Left forelimb (tissue), 1 donor: ENCODE measurements around the gene MAN1C1.
"Not testable (repeated sequence)": the region's sequence is repeated elsewhere in the genome, so short reads cannot be mapped to it uniquely, and the experiment has no call there.

Experiments used
- DNase-seq: peaks from one replicate; pipeline ENCODE4 v3.0.0-alpha.2; 2018; ENCODE audit warnings: low spot score

MAN1C1 gene

GRCh38 chr1:25680701-25681100 lies 64.1 kb downstream of the MAN1C1 start:
- DNase-seq = no peak

GRCh38 chr1:25682059-25682601 lies 65.5 kb downstream of the MAN1C1 start:
- DNase-seq = no peak

GRCh38 chr1:25683177-25683576 lies 66.6 kb downstream of the MAN1C1 start:
- DNase-seq = no peak

GRCh38 chr1:25683731-25684130 lies 67.1 kb downstream of the MAN1C1 start:
- DNase-seq = no peak

GRCh38 chr1:25684216-25684965 lies 67.8 kb downstream of the MAN1C1 start:
- no peak for DNase-seq

- DNase-seq = no peak
Observed at GRCh38 chr1:25685211-25685750, 68.7 kb downstream of the MAN1C1 start.

GRCh38 chr1:25685938-25686665 lies 69.5 kb downstream of the MAN1C1 start:
- no peak for DNase-seq

GRCh38 chr1:25687221-25688017 lies 70.8 kb downstream of the MAN1C1 start:
- DNase-seq = no peak

- no peak for DNase-seq
Observed at GRCh38 chr1:25688390-25689119, 72.0 kb downstream of the MAN1C1 start.

- DNase-seq = no peak
Observed at GRCh38 chr1:25689686-25690381, 73.2 kb downstream of the MAN1C1 start.

- DNase-seq = no peak
Observed at GRCh38 chr1:25690396-25690956, 73.9 kb downstream of the MAN1C1 start.

- DNase-seq = no peak
Observed at GRCh38 chr1:25691211-25691610, 74.6 kb downstream of the MAN1C1 start.

GRCh38 chr1:25692560-25692959 lies 76.0 kb downstream of the MAN1C1 start:
- no peak for DNase-seq

GRCh38 chr1:25694167-25695007 lies 77.8 kb downstream of the MAN1C1 start:
- no peak for DNase-seq

GRCh38 chr1:25695090-25695770 lies 78.6 kb downstream of the MAN1C1 start:
- DNase-seq = no peak

- DNase-seq = no peak
Observed at GRCh38 chr1:25695771-25696311, 79.2 kb downstream of the MAN1C1 start.

GRCh38 chr1:25696643-25697042 lies 80.1 kb downstream of the MAN1C1 start:
- not testable (repeated sequence) for DNase-seq

- DNase-seq = peak; percentile 44
Observed at GRCh38 chr1:25697435-25698217, 81.0 kb downstream of the MAN1C1 start.
